HEK293 (cell line): ENCODE measurements around the gene C19orf44.

ENCODE experiments used
- CTCF ChIA-PET: fragments of 350-600 bp; formaldehyde crosslinking; extraction: SDS; loops from one replicate; lab custom pipeline; 2021; ENCODE audit warnings: antibody characterized with exemption; lab: Yijun Ruan, JAX
- POLR2A ChIA-PET: fragments of 300-600 bp; formaldehyde crosslinking; extraction: SDS; loops from one replicate; lab custom pipeline; 2020; ENCODE audit warnings: antibody characterized with exemption, inconsistent platforms; lab: Yijun Ruan, JAX
- H3K27ac ChIP-seq: fragments of 200-500 bp; sonication (Bioruptor generic); 2 replicates; pipeline ENCODE4 v1.5.1; 2014; ENCODE audit warnings: low read depth, low read length, control low read depth, inconsistent platforms; ENCODE audit errors: extremely low read depth
- H3K36me3 ChIP-seq, 2 experiments: fragments of 200-500 bp in 1 of 2; sonication (Bioruptor generic) in 1 of 2; 1 replicate in 1 of 2; 2 replicates in 1 of 2; pipeline ENCODE4 v1.5.1; 2014 to 2017; ENCODE audit warnings: inconsistent platforms in 2 of 2, low read length in 2 of 2; ENCODE audit not compliant: control insufficient read depth in 2 of 2, insufficient read depth in 1 of 2
- H3K4me1 ChIP-seq: fragments of 200-500 bp; sonication (Bioruptor generic); 2 replicates; pipeline ENCODE4 v1.5.1; 2014; ENCODE audit warnings: mild to moderate bottlenecking, low read length, inconsistent platforms; ENCODE audit not compliant: control insufficient read depth, insufficient read depth
- H3K4me3 ChIP-seq: 2 replicates; pipeline ENCODE4 v1.5.1; 2011; ENCODE audit warnings: low read depth, mild to moderate bottlenecking, control low read depth, low read length, moderate library complexity
- H3K9me3 ChIP-seq: fragments of 200-500 bp; sonication (Bioruptor generic); 2 replicates; pipeline ENCODE4 v1.5.1; 2014; ENCODE audit warnings: low read depth, low read length, inconsistent platforms; ENCODE audit not compliant: control insufficient read depth, insufficient read depth
- KLF9 ChIP-seq: fragments of 450-650 bp; formaldehyde crosslinking; IDR thresholded peaks from 2 replicates; pipeline ENCODE4 v1.5.1; 2016; ENCODE audit warnings: missing biosample characterization, missing genetic modification characterization, low read depth
- MZF1 ChIP-seq: fragments of 450-650 bp; formaldehyde crosslinking; IDR thresholded peaks from 2 replicates; pipeline ENCODE4 v1.5.1; 2017; ENCODE audit warnings: missing biosample characterization, missing genetic modification characterization, borderline replicate concordance
- OSR2 ChIP-seq: fragments of 450-650 bp; formaldehyde crosslinking; IDR thresholded peaks from 2 replicates; pipeline ENCODE4 v1.5.1; 2016; ENCODE audit warnings: missing biosample characterization, missing genetic modification characterization
- ZBTB48 ChIP-seq: fragments of 450-650 bp; formaldehyde crosslinking; IDR thresholded peaks from 2 replicates; pipeline ENCODE4 v1.5.1; 2016; ENCODE audit warnings: missing biosample characterization, missing genetic modification characterization
- ZFP37 ChIP-seq: fragments of 450-650 bp; formaldehyde crosslinking; IDR thresholded peaks from 2 replicates; pipeline ENCODE4 v1.5.1; 2016; ENCODE audit warnings: missing biosample characterization, missing genetic modification characterization
- ZNF114 ChIP-seq: fragments of 450-650 bp; formaldehyde crosslinking; IDR thresholded peaks from 2 replicates; pipeline ENCODE4 v1.5.0; 2017; ENCODE audit warnings: missing biosample characterization, missing genetic modification characterization
- ZNF132 ChIP-seq: fragments of 450-650 bp; formaldehyde crosslinking; IDR thresholded peaks from 2 replicates; pipeline ENCODE4 v1.5.1; 2017; ENCODE audit warnings: missing biosample characterization, missing genetic modification characterization, borderline replicate concordance
- ZNF274 ChIP-seq, 2 experiments: fragments of 200-500 bp in 1 of 2; fragments of 450-650 bp in 1 of 2; sonication (Bioruptor generic) in 1 of 2; formaldehyde crosslinking in 1 of 2; IDR thresholded peaks; 2 replicates each; pipeline versions ENCODE4 v1.5.1 to v1.6.1; 2014 to 2016; ENCODE audit warnings: borderline replicate concordance in 1 of 2, inconsistent platforms in 1 of 2, low read length in 1 of 2, missing biosample characterization in 1 of 2, missing genetic modification characterization in 1 of 2
- ZNF324 ChIP-seq: fragments of 450-650 bp; formaldehyde crosslinking; IDR thresholded peaks from 2 replicates; pipeline ENCODE4 v1.5.1; 2016; ENCODE audit warnings: missing biosample characterization, missing genetic modification characterization
- ZNF341 ChIP-seq: fragments of 450-650 bp; formaldehyde crosslinking; IDR thresholded peaks from 2 replicates; pipeline ENCODE4; 2016; ENCODE audit warnings: low read depth, missing biosample characterization, missing genetic modification characterization
- ZNF366 ChIP-seq: fragments of 450-650 bp; formaldehyde crosslinking; conservative IDR thresholded peaks from 2 replicates; pipeline ENCODE4 v1.5.1; 2016; ENCODE audit warnings: missing biosample characterization, missing genetic modification characterization
- ZNF37A ChIP-seq: fragments of 450-650 bp; IDR thresholded peaks from 2 replicates; pipeline ENCODE4 v1.5.1; 2018; ENCODE audit warnings: missing biosample characterization, missing genetic modification characterization
- ZNF391 ChIP-seq: fragments of 450-650 bp; formaldehyde crosslinking; IDR thresholded peaks from 2 replicates; pipeline ENCODE4 v1.5.1; 2016; ENCODE audit warnings: low read depth, missing biosample characterization, missing genetic modification characterization, borderline replicate concordance
- ZNF423 ChIP-seq: fragments of 450-650 bp; formaldehyde crosslinking; IDR thresholded peaks from 2 replicates; pipeline ENCODE4 v1.5.1; 2016; ENCODE audit warnings: missing biosample characterization, missing genetic modification characterization
- ZNF426 ChIP-seq: fragments of 450-650 bp; formaldehyde crosslinking; IDR thresholded peaks from 2 replicates; pipeline ENCODE4 v1.5.1; 2017; ENCODE audit warnings: missing biosample characterization, missing genetic modification characterization, mild to moderate bottlenecking, inconsistent platforms, moderate library complexity
- ZNF530 ChIP-seq: fragments of 450-650 bp; formaldehyde crosslinking; IDR thresholded peaks from 2 replicates; pipeline ENCODE4 v1.5.1; 2016; ENCODE audit warnings: low read depth, missing biosample characterization, missing genetic modification characterization
- ZNF600 ChIP-seq: fragments of 450-650 bp; formaldehyde crosslinking; IDR thresholded peaks from 2 replicates; pipeline ENCODE4 v1.5.1; 2016; ENCODE audit warnings: missing biosample characterization, missing genetic modification characterization
- ZNF645 ChIP-seq: fragments of 450-650 bp; formaldehyde crosslinking; IDR thresholded peaks from 2 replicates; pipeline ENCODE4; 2016; ENCODE audit warnings: missing biosample characterization, missing genetic modification characterization
- ZNF654 ChIP-seq: fragments of 450-650 bp; formaldehyde crosslinking; IDR thresholded peaks from 2 replicates; pipeline ENCODE4 v1.5.1; 2016; ENCODE audit warnings: low read depth, missing biosample characterization, missing genetic modification characterization
- ZNF76 ChIP-seq: fragments of 450-650 bp; formaldehyde crosslinking; IDR thresholded peaks from 2 replicates; pipeline ENCODE4; 2016; ENCODE audit warnings: low read depth, missing biosample characterization, missing genetic modification characterization, borderline replicate concordance
- ZNF768 ChIP-seq: fragments of 450-650 bp; formaldehyde crosslinking; IDR thresholded peaks from 2 replicates; pipeline ENCODE4 v1.5.1; 2018; ENCODE audit warnings: missing biosample characterization, mild to moderate bottlenecking, missing genetic modification characterization
- ZNF792 ChIP-seq: fragments of 450-650 bp; formaldehyde crosslinking; IDR thresholded peaks from 2 replicates; pipeline ENCODE4 v1.5.1; 2016; ENCODE audit warnings: missing biosample characterization, missing genetic modification characterization
- TF ChIP-seq, protein P1 (sequence below): fragments of 450-650 bp; formaldehyde crosslinking; IDR thresholded peaks from 2 replicates; pipeline ENCODE4 v1.5.1; 2016; ENCODE audit warnings: missing biosample characterization, missing genetic modification characterization

C19orf44 gene

GRCh38 chr19:16524991-16525734, 29.0 kb downstream of the C19orf44 start:
- no peaks in the 10 kb centered on the region for H3K9me3 ChIP-seq
- POLR2A ChIA-PET = no interaction called here
- TF ChIP-seq ZNF391 (tag by site-specific recombination) (no peak), ZNF341 (0 out of 2 replicates have a peak, but pooled peaks have one; percentile 31), KLF9 (tag by site-specific recombination) (peak; percentile 25; the same call in 1 of the 2 replicates), ZNF114 (tag by site-specific recombination) (no peak), ZNF768 (no peak), MZF1 (tag by site-specific recombination) (no peak)
- TF ChIP-seq, all 188 proteins: peak for 2
- Histone ChIP-seq H3K4me1 (no peaks in the 10 kb centered on the region), H3K36me3 (peaks cover 34 to 96% of the 10 kb centered on the region in 2 experiments; a peak in 2 of 3 replicates), H3K4me3 (no peak overlapping the region), H3K27ac (no peak overlapping the region)
- CTCF ChIA-PET = interaction anchor here (1.1 kb wide), 1 partner anchor 10 kb away, joined by 3 read pairs; no protein-coding TSS in a partner anchor

DNA sequence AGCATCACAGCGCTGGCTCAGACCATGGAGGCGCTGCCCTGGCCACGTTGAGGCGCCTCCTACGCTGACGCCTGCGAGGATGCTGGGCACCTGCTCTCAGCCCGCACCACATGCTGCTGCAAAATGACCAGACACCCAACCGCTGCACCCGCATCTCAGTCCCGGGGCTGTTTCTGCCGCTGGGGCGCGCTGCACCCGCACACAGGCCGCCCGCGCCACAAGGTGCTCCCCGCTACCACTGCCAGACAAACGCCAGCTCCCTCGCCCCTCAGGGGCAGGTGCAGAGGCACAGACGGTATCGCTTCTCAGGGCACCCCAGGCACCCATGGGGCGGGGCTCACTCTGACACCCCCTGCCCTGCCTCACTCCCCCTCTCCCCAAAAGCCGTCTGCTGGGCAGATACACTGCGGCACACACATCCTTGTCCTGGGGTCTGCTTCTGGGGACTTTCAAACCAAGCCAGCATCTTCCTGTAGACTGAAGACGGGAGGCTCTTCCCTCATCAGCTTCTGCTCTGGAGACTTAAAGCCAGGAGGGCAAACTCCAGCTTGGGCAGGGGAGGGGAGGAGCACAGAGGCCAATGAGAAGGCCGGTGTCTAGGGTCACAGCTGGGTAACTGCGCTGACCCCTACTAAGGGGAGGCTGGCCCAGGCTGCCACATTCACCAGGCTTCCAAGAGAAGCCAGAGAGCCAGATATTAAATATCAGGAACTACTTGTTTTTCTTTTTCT, 29.7 kb downstream of the C19orf44 start:
- Histone ChIP-seq H3K9me3 (no peaks in the 10 kb centered on the region), H3K4me3 (no peak overlapping the region), H3K36me3 (peaks cover 34 to 96% of the 10 kb centered on the region in 2 experiments; a peak in 2 of 3 replicates), H3K27ac (no peak overlapping the region), H3K4me1 (no peaks in the 10 kb centered on the region)
- POLR2A ChIA-PET = no interaction called here
- CTCF ChIA-PET = interaction anchor here (2.0 kb wide), 1 partner anchor 8 kb away, joined by 8 read pairs; no protein-coding TSS in a partner anchor
- TF ChIP-seq ZNF274 (IDR thresholded peaks at IDR 0.05; ENCODE audit: low read length) (no peak), ZNF274 (tag by site-specific recombination; IDR thresholded peaks at IDR 0.05; ENCODE audit: borderline replicate concordance) (no peak), OSR2 (tag by site-specific recombination) (no peak), ZNF792 (tag by site-specific recombination) (no peak), ZNF530 (tag by site-specific recombination) (no peak), ZNF600 (no peak)

DNA sequence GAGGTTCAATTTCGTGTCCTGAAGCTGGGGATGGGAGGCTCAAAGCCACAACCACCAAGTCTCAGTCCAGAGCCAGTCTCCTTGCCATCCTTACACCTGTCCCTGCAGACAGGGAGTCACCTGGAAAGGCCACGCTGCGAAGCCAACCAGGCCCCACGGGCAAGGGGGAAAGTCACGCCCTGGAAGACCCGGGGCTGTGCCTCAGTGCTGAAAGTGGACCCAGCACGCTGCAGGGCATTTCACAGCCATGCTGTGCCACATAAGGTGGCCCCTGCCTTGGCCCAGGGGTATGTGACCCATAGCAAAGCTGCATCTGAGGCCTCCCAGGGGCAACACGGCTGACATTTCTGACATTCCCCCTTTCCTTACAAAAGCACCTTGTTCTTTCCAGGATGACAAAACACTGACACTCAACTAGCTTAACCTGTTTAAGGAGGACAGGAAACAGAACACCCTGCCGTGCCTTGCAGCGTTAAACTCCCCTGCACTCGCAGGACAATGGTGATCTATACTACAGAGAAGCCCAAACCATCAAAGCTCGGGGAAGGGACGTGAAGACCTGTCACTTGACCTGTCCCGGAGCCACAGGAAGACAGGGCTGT, 31.2 kb downstream of the C19orf44 start:
- H3K4me3 ChIP-seq = no peak overlapping the region
- no peaks in the 10 kb centered on the region for H3K4me1 ChIP-seq
- CTCF ChIA-PET = interaction anchor here (1.2 to 2.1 kb wide), 4 partner anchors 10 to 85 kb away, joined by 3 to 10 read pairs (median 6); no protein-coding TSS in a partner anchor
- TF ChIP-seq ZNF366 (tag by site-specific recombination) = no peak
- TF ChIP-seq ZNF76 (tag by site-specific recombination) = no peak
- TF ChIP-seq ZNF426 (tag by site-specific recombination) = no peak
- TF ChIP-seq, protein P1, sequence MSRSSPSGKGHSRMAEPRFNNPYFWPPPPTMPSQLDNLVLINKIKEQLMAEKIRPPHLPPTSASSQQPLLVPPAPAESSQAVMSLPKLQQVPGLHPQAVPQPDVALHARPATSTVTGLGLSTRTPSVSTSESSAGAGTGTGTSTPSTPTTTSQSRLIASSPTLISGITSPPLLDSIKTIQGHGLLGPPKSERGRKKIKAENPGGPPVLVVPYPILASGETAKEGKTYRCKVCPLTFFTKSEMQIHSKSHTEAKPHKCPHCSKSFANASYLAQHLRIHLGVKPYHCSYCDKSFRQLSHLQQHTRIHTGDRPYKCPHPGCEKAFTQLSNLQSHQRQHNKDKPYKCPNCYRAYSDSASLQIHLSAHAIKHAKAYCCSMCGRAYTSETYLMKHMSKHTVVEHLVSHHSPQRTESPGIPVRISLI (tag by site-specific recombination) = no peak
- TF ChIP-seq ZNF324 (tag by site-specific recombination) = no peak
- no peak for TF ChIP-seq ZBTB48 (tag by site-specific recombination)
- TF ChIP-seq ZFP37 = no peak
- no peak for TF ChIP-seq ZNF37A (tag by site-specific recombination)
- no peak for TF ChIP-seq ZNF132 (tag by site-specific recombination)
- TF ChIP-seq ZNF645 (tag by site-specific recombination) = no peak
- no peak for TF ChIP-seq ZNF423 (tag by site-specific recombination)
- no peak for TF ChIP-seq ZNF654 (tag by site-specific recombination)
- TF ChIP-seq, all 188 proteins: peak for 0
- POLR2A ChIA-PET = interaction anchor here (0.6 to 0.9 kb wide), 2 partner anchors 100 to 113 kb away, joined by 4 to 6 read pairs; partner anchors contain the start of gene MED26
- no peaks in the 10 kb centered on the region for H3K9me3 ChIP-seq
- H3K36me3 ChIP-seq = peaks cover 34 to 99% of the 10 kb centered on the region in 2 experiments; a peak in 2 of 3 replicates
- no peak overlapping the region for H3K27ac ChIP-seq
